ENCODE results near the gene NFATC3.

DNA sequence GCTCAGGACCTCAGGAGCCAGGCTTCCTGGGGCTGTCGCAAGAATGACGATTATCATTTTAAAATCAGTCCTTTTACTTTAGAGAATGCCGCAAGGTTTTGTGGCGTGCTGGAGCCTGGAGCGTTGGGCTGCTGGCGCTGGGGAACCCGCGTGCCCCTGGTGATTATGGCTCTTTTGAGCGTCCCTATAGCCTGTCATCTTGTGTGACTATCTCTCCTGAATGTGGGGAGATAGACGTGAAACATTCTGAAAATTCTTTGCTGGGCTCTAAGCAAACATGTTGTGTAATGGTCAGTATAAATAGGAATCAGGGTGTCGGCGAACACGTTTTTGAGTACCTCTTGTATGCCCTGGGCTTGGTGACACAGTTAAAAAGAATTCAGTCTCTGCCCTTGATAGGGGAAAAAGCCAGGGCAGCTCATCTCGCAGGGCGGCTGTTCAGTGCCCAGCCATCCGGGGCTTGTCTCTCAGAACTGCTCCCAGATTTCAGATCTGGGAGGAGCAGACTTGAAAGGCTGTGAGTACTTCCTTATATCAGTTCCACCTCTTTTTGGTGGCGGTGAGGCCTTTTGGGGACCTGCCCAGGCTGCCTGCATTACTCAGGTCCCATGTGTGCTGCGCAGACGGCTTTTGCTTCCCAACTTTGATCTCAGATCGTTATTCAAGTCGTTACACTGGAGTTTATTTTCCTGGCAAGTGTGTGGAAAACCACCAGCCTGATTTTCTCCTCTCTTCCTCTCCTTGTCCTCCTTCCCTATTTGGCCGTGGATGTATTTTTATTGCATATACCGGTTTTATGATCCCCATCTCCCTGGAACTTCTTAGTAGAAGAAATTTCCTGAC is 180.1 kb downstream of the NFATC3 start:
- TF ChIP-seq, protein P1, sequence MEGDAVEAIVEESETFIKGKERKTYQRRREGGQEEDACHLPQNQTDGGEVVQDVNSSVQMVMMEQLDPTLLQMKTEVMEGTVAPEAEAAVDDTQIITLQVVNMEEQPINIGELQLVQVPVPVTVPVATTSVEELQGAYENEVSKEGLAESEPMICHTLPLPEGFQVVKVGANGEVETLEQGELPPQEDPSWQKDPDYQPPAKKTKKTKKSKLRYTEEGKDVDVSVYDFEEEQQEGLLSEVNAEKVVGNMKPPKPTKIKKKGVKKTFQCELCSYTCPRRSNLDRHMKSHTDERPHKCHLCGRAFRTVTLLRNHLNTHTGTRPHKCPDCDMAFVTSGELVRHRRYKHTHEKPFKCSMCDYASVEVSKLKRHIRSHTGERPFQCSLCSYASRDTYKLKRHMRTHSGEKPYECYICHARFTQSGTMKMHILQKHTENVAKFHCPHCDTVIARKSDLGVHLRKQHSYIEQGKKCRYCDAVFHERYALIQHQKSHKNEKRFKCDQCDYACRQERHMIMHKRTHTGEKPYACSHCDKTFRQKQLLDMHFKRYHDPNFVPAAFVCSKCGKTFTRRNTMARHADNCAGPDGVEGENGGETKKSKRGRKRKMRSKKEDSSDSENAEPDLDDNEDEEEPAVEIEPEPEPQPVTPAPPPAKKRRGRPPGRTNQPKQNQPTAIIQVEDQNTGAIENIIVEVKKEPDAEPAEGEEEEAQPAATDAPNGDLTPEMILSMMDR (IDR thresholded peaks at IDR 0.05), result no peak
- TF ChIP-seq POLR2A (IDR thresholded peaks at IDR 0.05), result peak in 1 of 2 donors; percentile 60

Measured in heart left ventricle (tissue), 13 donors.